ENCODE results near the gene LGALS3BP. TPM values are rescaled to one million over a fixed set of nuclear protein-coding genes. Genes with fewer than 3 reads are reported as not detected.

Gene LGALS3BP
- total RNA-seq, 1 donor from 2014 or later: 24.3 TPM

GRCh38 chr17:78991017-78991738 lies 11.5 kb upstream of the LGALS3BP start:
- no peak overlapping the region for H3K4me3 Mint-ChIP-seq
- peaks cover 12% of the 10 kb centered on the region for H3K4me1 Mint-ChIP-seq
- peak overlapping the region; percentile 28 for H3K27ac Mint-ChIP-seq (ENCODE audit: unreplicated experiment)
- H3K36me3 Mint-ChIP-seq (ENCODE audit: low read depth): peaks cover 5% of the 10 kb centered on the region
- peaks cover 6% of the 10 kb centered on the region for H3K27me3 Mint-ChIP-seq (ENCODE audit: low read depth)
- H3K9me3 Mint-ChIP-seq: no peaks in the 10 kb centered on the region
- DNase-seq (ENCODE audit: low read depth, low spot score): no peak
- TF ChIP-seq CTCF (conservative IDR thresholded peaks at IDR 0.05): no peak

DNA sequence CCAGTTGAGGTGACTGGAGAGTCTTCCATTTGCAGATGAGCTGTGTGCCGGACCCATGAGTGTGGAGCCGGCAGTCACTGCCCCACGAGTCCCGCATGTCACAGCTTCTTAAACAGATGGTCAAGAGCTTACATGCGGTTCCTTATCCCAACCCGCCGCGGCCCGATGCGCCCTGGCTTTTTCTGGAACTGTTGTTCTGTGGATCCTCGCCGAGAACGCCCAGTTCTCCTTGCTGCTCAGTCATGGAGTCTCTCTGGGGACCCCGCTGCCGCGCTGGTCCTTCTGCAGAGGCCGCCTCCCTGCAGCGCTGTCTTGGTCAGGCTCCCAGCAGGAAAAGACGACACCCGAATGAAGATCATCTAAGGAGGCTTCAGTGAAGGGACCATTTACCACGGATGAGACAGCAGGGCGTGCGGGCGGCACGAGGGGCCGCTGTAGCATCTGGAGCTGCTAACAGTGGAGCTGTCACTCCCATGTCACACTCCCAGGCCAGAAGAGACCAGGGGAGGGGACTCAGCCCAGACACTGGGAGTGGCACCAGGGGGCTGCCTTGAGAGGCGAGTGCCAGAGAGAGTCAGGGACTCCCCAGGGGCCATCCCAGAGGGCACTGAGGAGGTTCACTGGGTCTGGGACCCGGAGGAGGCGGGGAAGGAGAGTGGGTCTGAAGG lies 10.8 kb upstream of the LGALS3BP start:
- Mint-ChIP-seq H3K27ac (ENCODE audit: unreplicated experiment) (peak overlapping the region; percentile 78), H3K4me1 (peaks cover 17% of the 10 kb centered on the region), H3K9me3 (no peaks in the 10 kb centered on the region), H3K4me3 (no peak overlapping the region), H3K27me3 (ENCODE audit: low read depth) (peaks cover 8% of the 10 kb centered on the region), H3K36me3 (ENCODE audit: low read depth) (peaks cover 5% of the 10 kb centered on the region)
- no peak for DNase-seq (ENCODE audit: low read depth, low spot score)
- no peak for TF ChIP-seq CTCF (conservative IDR thresholded peaks at IDR 0.05)

- Mint-ChIP-seq H3K27me3 (ENCODE audit: low read depth) (peaks cover 8% of the 10 kb centered on the region), H3K9me3 (no peaks in the 10 kb centered on the region), H3K27ac (ENCODE audit: unreplicated experiment) (no peak overlapping the region), H3K4me1 (peaks cover 17% of the 10 kb centered on the region), H3K4me3 (no peak overlapping the region), H3K36me3 (ENCODE audit: low read depth) (peaks cover 2% of the 10 kb centered on the region)
- no peak for DNase-seq (ENCODE audit: low read depth, low spot score)
- no peak for TF ChIP-seq CTCF (conservative IDR thresholded peaks at IDR 0.05)
These were observed 8.4 kb upstream of the LGALS3BP start for GRCh38 chr17:78988152-78988551.

DNA sequence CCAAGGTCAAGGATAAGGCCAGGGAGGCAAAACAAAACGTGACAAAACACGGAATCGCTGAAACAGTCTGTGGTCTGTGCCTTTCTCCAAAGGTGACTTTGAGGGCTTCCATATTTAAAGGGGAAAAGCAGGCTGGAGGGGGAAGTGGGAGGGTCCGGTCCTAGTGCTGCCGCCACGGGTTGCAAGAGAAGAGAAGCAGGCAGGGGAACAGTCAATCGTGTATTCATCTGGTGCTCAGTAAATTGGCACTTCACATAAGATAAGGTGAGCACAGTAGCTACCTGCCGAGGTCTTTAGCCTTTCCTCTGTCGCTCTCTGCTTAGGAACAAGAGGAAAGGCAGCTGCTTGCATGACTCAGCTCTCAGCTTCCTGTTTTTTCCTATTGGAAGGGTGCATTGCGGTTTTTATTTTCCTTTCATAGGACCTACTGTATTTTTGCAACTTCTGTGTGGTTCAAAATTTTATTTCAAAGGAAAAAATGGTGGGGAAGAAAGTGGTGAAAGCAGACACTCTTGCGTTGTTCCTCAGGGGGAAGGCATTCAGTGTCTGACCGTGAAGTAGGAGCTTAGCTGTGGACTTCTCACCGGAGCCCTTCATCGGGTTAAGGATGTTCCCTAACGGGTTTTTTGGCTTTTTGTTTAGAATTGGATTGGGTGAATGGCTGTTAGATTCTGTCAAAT lies 7.1 kb upstream of the LGALS3BP start:
- no peak for TF ChIP-seq CTCF (conservative IDR thresholded peaks at IDR 0.05)
- no peaks in the 10 kb centered on the region for H3K9me3 Mint-ChIP-seq
- H3K36me3 Mint-ChIP-seq (ENCODE audit: low read depth): peaks cover 2% of the 10 kb centered on the region
- H3K27me3 Mint-ChIP-seq (ENCODE audit: low read depth): peaks cover 8% of the 10 kb centered on the region
- DNase-seq (ENCODE audit: low read depth, low spot score): no peak
- peaks cover 14% of the 10 kb centered on the region for H3K4me1 Mint-ChIP-seq
- no peak overlapping the region for H3K4me3 Mint-ChIP-seq
- H3K27ac Mint-ChIP-seq (ENCODE audit: unreplicated experiment): peak overlapping the region; percentile 5

GRCh38 chr17:78986048-78986648 lies 6.4 kb upstream of the LGALS3BP start:
- H3K27ac Mint-ChIP-seq (ENCODE audit: unreplicated experiment): peak overlapping the region; percentile 5
- no peak for DNase-seq (ENCODE audit: low read depth, low spot score)
- peaks cover 8% of the 10 kb centered on the region for H3K27me3 Mint-ChIP-seq (ENCODE audit: low read depth)
- H3K4me3 Mint-ChIP-seq: no peak overlapping the region
- peaks cover 14% of the 10 kb centered on the region for H3K4me1 Mint-ChIP-seq
- peaks cover 2% of the 10 kb centered on the region for H3K36me3 Mint-ChIP-seq (ENCODE audit: low read depth)
- TF ChIP-seq CTCF (conservative IDR thresholded peaks at IDR 0.05): no peak
- H3K9me3 Mint-ChIP-seq: no peaks in the 10 kb centered on the region
